Hepatocyte (in vitro differentiated cells): ENCODE results near the gene NOS1AP. TPM values are rescaled to one million over a fixed set of nuclear protein-coding genes. Genes with fewer than 3 reads are reported as not detected.

Source experiments
- DNase-seq: peaks from one replicate; pipeline ENCODE4 v3.0.0-alpha.2; 2016; ENCODE audit warnings: low spot score
- H2AFZ ChIP-seq: fragments of 200-600 bp; sonication (generic); 2 replicates; pipeline ENCODE4 v1.6.0; 2016; ENCODE audit warnings: antibody characterized with exemption, mild to moderate bottlenecking
- H3K27ac ChIP-seq: fragments of 200-600 bp; sonication (generic); 2 replicates; pipeline ENCODE4 v1.5.1; 2016; ENCODE audit warnings: mild to moderate bottlenecking
- H3K27me3 ChIP-seq: fragments of 200-600 bp; sonication (generic); 2 replicates; pipeline ENCODE4 v1.6.1; 2016
- H3K36me3 ChIP-seq: fragments of 200-600 bp; sonication (generic); replicated peaks from 2 replicates; pipeline ENCODE4 v1.5.1; 2016; ENCODE audit warnings: low read depth; ENCODE audit not compliant: insufficient read depth
- H3K4me1 ChIP-seq: fragments of 200-600 bp; sonication (generic); 2 replicates; pipeline ENCODE4 v1.5.1; 2016; ENCODE audit warnings: mild to moderate bottlenecking, moderate library complexity; ENCODE audit not compliant: insufficient read depth
- H3K4me2 ChIP-seq: fragments of 200-600 bp; sonication (generic); 2 replicates; pipeline ENCODE4 v1.6.0; 2016
- H3K4me3 ChIP-seq: fragments of 200-600 bp; sonication (generic); 2 replicates; pipeline ENCODE4 v1.5.1; 2016; ENCODE audit warnings: mild to moderate bottlenecking
- H3K79me2 ChIP-seq: fragments of 200-600 bp; sonication (generic); 2 replicates; pipeline ENCODE4 v1.6.0; 2017; ENCODE audit warnings: mild to moderate bottlenecking
- H3K9me2 ChIP-seq: fragments of 200-600 bp; sonication (generic); replicated peaks from 2 replicates; pipeline ENCODE4 v1.6.0; 2017; ENCODE audit warnings: mild to moderate bottlenecking; ENCODE audit not compliant: insufficient read depth
- H3K9me3 ChIP-seq: fragments of 200-600 bp; sonication (generic); 2 replicates; pipeline ENCODE4 v1.5.1; 2016; ENCODE audit warnings: low read depth, mild to moderate bottlenecking
- H4K20me1 ChIP-seq: fragments of 200-600 bp; sonication (generic); 2 replicates; pipeline ENCODE4 v1.6.0; 2016; ENCODE audit warnings: mild to moderate bottlenecking; ENCODE audit not compliant: insufficient read depth, poor library complexity, severe bottlenecking
- CTCF ChIP-seq: fragments of 200-600 bp; sonication (generic); IDR thresholded peaks from 2 replicates; pipeline ENCODE4 v1.5.1; 2016; ENCODE audit warnings: antibody characterized with exemption, mild to moderate bottlenecking; ENCODE audit not compliant: poor library complexity
- EZH2 ChIP-seq: fragments of 200-600 bp; sonication (generic); IDR thresholded peaks from 2 replicates; pipeline ENCODE4 v1.6.1; 2016; ENCODE audit warnings: antibody characterized with exemption, mild to moderate bottlenecking, borderline replicate concordance
- EZH2phosphoT487 ChIP-seq: fragments of 200-600 bp; sonication (generic); IDR thresholded peaks from one replicate; pipeline ENCODE4 v1.6.1; 2018; ENCODE audit warnings: antibody characterized with exemption, mild to moderate bottlenecking, low read depth, moderate library complexity; ENCODE audit not compliant: unreplicated experiment, severe bottlenecking
- WGBS: methylation state at CpG from one replicate; pipeline ENCODE4 v1.1.6; 2016; ENCODE audit warnings: low lambda C conversion rate; ENCODE audit errors: missing lambda C conversion rate; 5-methylcytosine and 5-hydroxymethylcytosine counted together
- polyA plus RNA-seq: library from polyadenylated mRNA; unstranded; fragments of >200 nt; fragmentation: Nextera tagmentation; extraction: Ambion mirVana; gene quantifications from 2 replicates; pipeline ENCODE4 v1.2.1, GENCODE V29; 2016
- total RNA-seq: library from RNA; depleted of rRNA; stranded (reverse); fragments of >200 nt; gene quantifications from 2 replicates; pipeline ENCODE4 v1.2.3, GENCODE V29; 2014

NOS1AP gene
- total and polyA plus RNA-seq, 2 experiments from 2014 or later = 0.97 to 4.4 TPM

GRCh38 chr1:162138599-162139181 lies 69.2 kb downstream of the NOS1AP start:
- no peak overlapping the region for H3K4me2 ChIP-seq
- peaks cover 42% of the 10 kb centered on the region for H3K79me2 ChIP-seq
- no peaks in the 10 kb centered on the region for H3K9me3 ChIP-seq
- H3K27ac ChIP-seq = no peak overlapping the region
- no peaks in the 10 kb centered on the region for H3K9me2 ChIP-seq
- WGBS = 68% methylated on average over 4 of the region's 4 CpGs
- no peak overlapping the region for H3K4me3 ChIP-seq
- DNase-seq = no peak
- H2AFZ ChIP-seq = no peak overlapping the region
- H3K27me3 ChIP-seq = no peaks in the 10 kb centered on the region
- no peaks in the 10 kb centered on the region for H4K20me1 ChIP-seq
- H3K36me3 ChIP-seq = no peaks in the 10 kb centered on the region
- TF ChIP-seq CTCF (no peak), EZH2 (no peak), EZH2phosphoT487 (no peak)
- H3K4me1 ChIP-seq = peaks cover 14% of the 10 kb centered on the region

DNA sequence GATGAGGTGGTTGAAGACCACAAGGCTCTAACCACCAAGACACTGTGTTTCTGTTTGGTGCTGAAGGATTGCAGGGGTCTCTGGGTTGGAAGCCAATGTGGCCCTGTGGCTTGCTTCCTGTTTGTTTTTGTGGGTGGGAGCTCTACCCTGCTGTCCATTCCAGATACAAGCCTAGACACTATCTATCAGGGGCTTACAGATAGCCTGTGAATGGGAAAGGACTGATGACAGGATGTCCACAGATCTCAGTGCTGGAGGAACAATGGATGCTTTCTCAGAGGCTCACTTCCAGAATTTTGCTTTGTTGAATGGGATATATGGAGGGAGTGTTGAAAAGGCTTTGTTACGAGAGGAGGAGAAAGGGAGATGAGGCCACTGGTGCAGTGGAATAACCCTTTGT lies 69.7 kb downstream of the NOS1AP start:
- Histone ChIP-seq H3K27me3 (no peaks in the 10 kb centered on the region), H3K4me3 (no peak overlapping the region), H3K9me3 (no peaks in the 10 kb centered on the region), H3K79me2 (peaks cover 43% of the 10 kb centered on the region), H4K20me1 (no peaks in the 10 kb centered on the region), H3K9me2 (no peaks in the 10 kb centered on the region), H3K4me1 (peaks cover 14% of the 10 kb centered on the region), H3K36me3 (no peaks in the 10 kb centered on the region), H3K27ac (no peak overlapping the region), H2AFZ (no peak overlapping the region), H3K4me2 (no peak overlapping the region)
- no peak for DNase-seq
- no peak for TF ChIP-seq EZH2phosphoT487
- no peak for TF ChIP-seq CTCF
- TF ChIP-seq EZH2 = no peak
- WGBS = 96% methylated on average over 1 of the region's 1 CpG

DNA sequence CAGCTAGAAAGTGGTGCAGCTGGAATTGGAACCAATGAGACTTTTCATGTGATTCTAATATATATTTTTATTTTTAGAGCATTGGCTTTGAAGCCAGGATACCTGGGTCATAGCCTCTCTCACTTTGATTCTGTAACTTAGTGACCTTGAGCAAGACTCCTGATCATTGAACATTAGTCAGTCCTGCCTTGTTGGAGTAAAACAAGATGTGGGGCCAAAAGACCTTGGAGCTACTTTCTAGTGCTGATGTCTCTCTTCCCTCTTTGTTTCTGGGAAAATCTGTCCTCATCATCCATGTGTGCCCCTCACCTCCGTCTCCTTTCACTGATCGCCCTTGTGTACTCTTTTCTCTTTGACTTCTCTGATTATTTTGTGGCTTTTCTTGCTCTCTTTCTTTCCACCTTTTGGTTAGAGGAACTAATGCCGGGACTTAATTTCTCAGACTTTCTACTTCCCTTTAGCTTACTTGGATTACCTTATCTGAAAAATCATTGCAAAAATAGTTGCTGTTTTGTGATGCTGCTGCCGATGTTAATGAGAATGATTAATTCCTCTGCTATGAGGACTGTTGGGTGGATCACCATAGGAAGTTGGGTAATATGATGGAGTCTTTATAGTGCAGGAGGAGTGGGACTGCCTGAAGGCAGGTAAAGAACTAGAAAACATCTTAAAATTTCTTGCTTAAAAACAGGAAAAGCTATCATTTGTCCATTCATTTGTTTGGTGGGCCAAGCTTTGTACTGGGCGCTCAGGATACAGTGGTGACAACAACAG lies 72.0 kb downstream of the NOS1AP start:
- H3K27ac ChIP-seq = no peak overlapping the region
- no peak for TF ChIP-seq CTCF
- TF ChIP-seq EZH2 = no peak
- no peak for TF ChIP-seq EZH2phosphoT487
- peaks cover 42% of the 10 kb centered on the region for H3K79me2 ChIP-seq
- H3K9me2 ChIP-seq = no peaks in the 10 kb centered on the region
- H3K4me2 ChIP-seq = no peak overlapping the region
- DNase-seq = no peak
- H2AFZ ChIP-seq = no peak overlapping the region
- H3K27me3 ChIP-seq = no peaks in the 10 kb centered on the region
- H3K9me3 ChIP-seq = no peaks in the 10 kb centered on the region
- H3K36me3 ChIP-seq = no peaks in the 10 kb centered on the region
- peaks cover 24% of the 10 kb centered on the region for H3K4me1 ChIP-seq
- H4K20me1 ChIP-seq = no peaks in the 10 kb centered on the region
- WGBS = 80% methylated on average over 5 of the region's 5 CpGs
- H3K4me3 ChIP-seq = no peak overlapping the region
